Aorta (tissue), 5 donors: Measurements from ENCODE around the gene SUMF2. TPM values are rescaled to one million over a fixed set of nuclear protein-coding genes. Genes with fewer than 3 reads are reported as not detected.
A peak's percentile ranks its signal among the peaks of the same experiment; 100 is the strongest.
"Not testable (repeated sequence)": the region's sequence is repeated elsewhere in the genome, so short reads cannot be mapped to it uniquely, and the experiment has no call there.

Source experiments
- ATAC-seq: fragments of 200-7000 bp; cut with Tn5 transposase; one replicate; pipeline ENCODE4 v1.9.1; 2022; ENCODE audit warnings: moderate library complexity; ENCODE audit not compliant: low FRiP score
- DNase-seq, 2 donors: peaks; one replicate each; pipeline ENCODE4 v3.0.0-alpha.2; 2020
- H3K27ac ChIP-seq, 2 donors: one replicate each; pipeline ENCODE4 v1.5.1; 2013; ENCODE audit warnings: low read length in 2 of 2, mild to moderate bottlenecking in 2 of 2, moderate library complexity in 2 of 2, control low read depth in 1 of 2, inconsistent platforms in 1 of 2, low read depth in 1 of 2
- H3K27me3 ChIP-seq, 2 donors: one replicate each; pipeline ENCODE4 v1.6.1; 2013; ENCODE audit warnings: control low read depth in 1 of 2, low read length in 1 of 2, mild to moderate bottlenecking in 1 of 2, moderate library complexity in 1 of 2; ENCODE audit not compliant: insufficient read depth in 2 of 2, control insufficient read depth in 1 of 2
- H3K36me3 ChIP-seq, 2 donors: one replicate each; pipeline ENCODE4 v1.6.1; 2013; ENCODE audit warnings: control low read depth in 1 of 2, low read length in 1 of 2, mild to moderate bottlenecking in 1 of 2; ENCODE audit not compliant: insufficient read depth in 2 of 2, control insufficient read depth in 1 of 2
- H3K4me1 ChIP-seq, 2 donors: one replicate each; pipeline ENCODE4 v1.6.1; 2013; ENCODE audit warnings: low read length in 2 of 2, control low read depth in 1 of 2, mild to moderate bottlenecking in 1 of 2, moderate library complexity in 1 of 2; ENCODE audit not compliant: insufficient read depth in 2 of 2, control insufficient read depth in 1 of 2
- H3K4me3 ChIP-seq, 2 donors: one replicate each; pipeline ENCODE4 v1.5.1; 2013; ENCODE audit warnings: low read length in 2 of 2, control low read depth in 1 of 2, mild to moderate bottlenecking in 1 of 2
- H3K9me3 ChIP-seq: one replicate; pipeline ENCODE4 v1.6.1; 2013; ENCODE audit warnings: mild to moderate bottlenecking, low read length; ENCODE audit not compliant: control insufficient read depth
- WGBS, 2 donors: extraction: QIAGEN DNeasy Blood & Tissue Kit; methylation state at CpG; one replicate each; pipeline ENCODE4 v1.1.7; 2013; 5-methylcytosine and 5-hydroxymethylcytosine counted together
- intact Hi-C, 2 donors: fragments of 100-400 bp; cut with DNase I; formaldehyde crosslinking; loops; one replicate each; pipeline versions ENCODE4 v1.14.2 to v1.15.0; 2022
- polyA plus RNA-seq, 2 donors: library from polyadenylated mRNA; stranded (reverse); fragments of 200-250 nt; gene quantifications; one replicate each; pipeline ENCODE4 v1.2.3, GENCODE V29; 2013
- total RNA-seq, 2 donors: library from RNA; stranded (reverse); fragmentation: NEBNext Ultra II Directional; extraction: Animal tissue kit (Norgen Biotek cat#: 25700); gene quantifications; one replicate each; pipeline ENCODE4 v1.2.1, GENCODE V29; 2021
- donor health status: healthy with polysubstance abuse.
- donor health status: Bipolar disorder and iron deficiency.
- donor health status: DM: no; HTN: no; CAD: no.
- donor health status: DM: no; HTN: no; CAD: no.
- donor health status: DM: yes; HTN: yes; CAD: no.

The SUMF2 gene
- total and polyA plus RNA-seq, 4 donors = 47.7 to 143 (median 107) TPM

- Histone ChIP-seq H3K4me1 (no peaks in the 10 kb centered on the region), H3K27me3 (no peaks in the 10 kb centered on the region), H3K4me3 (no peak overlapping the region), H3K36me3 (no peaks in the 10 kb centered on the region), H3K27ac (peak overlapping the region in 1 of 2 donors; percentile 69), H3K9me3 (no peaks in the 10 kb centered on the region)
- WGBS, 2 donors = 94% methylated on average over 16 of the region's 16 CpGs
- intact Hi-C loops = loop anchor here (10.0 kb wide), 1 partner anchor 433 kb away; no protein-coding TSS in a partner anchor
- no peak for ATAC-seq
- DNase-seq = peak in 1 of 2 donors; percentile 52
These were observed 14.1 kb downstream of the SUMF2 start for GRCh38 chr7:56078196-56078595.

GRCh38 chr7:56079450-56080185 is 15.5 kb downstream of the SUMF2 start:
- DNase-seq (peak; percentile 89 to 92), ATAC-seq (peak; percentile 76)
- Histone ChIP-seq H3K4me3 (no peak overlapping the region), H3K27ac (peak overlapping the region; percentile 69 to 74), H3K9me3 (no peaks in the 10 kb centered on the region), H3K4me1 (no peaks in the 10 kb centered on the region), H3K27me3 (no peaks in the 10 kb centered on the region), H3K36me3 (no peaks in the 10 kb centered on the region)
- intact Hi-C loops = loop anchor here (10.0 kb wide), 1 partner anchor 435 kb away; no protein-coding TSS in a partner anchor
- WGBS, 2 donors = 5 to 6% methylated on average over 12 of the region's 12 CpGs

DNA sequence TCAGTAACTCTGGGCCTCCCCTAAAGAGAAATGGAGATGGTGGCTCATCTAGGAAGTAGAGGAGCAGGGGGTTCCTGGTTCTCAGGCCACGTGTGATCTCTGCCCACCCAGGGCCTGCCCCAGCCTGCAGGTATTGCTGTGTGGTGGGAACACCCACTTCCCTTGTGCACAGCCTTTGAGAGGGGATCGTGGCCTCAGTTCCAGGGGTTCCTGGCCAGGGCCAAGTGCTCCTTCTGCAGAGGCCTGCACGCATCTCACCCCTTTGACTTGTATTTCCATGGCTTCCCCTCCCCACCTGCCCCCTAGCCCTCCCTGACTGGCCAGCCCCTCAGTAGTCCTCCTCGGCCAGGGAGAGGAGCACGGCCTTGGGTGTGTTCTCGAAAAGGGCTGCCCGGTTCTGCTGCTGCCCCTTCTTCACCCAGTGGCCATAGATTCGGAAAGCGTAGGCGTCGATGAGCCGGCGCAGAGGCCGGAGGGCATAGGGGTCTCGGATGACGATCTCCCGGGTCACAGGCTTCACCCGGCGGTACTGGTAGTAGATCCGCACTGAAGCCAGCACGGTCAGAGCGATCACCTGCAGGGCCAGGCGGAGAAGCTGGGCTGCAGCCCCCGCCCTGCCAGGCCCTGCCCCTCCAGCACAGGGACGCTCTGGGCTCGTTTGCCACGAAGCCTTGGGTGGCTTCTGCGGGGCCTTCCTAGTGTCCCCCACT is 16.8 kb downstream of the SUMF2 start:
- WGBS, 2 donors = 92 to 95% methylated on average over 28 of the region's 28 CpGs
- ATAC-seq, H3K27me3 ChIP-seq, H3K36me3 ChIP-seq, H3K9me3 ChIP-seq, H3K4me3 ChIP-seq, intact Hi-C loops, H3K4me1 ChIP-seq: not testable (repeated sequence)
- H3K27ac ChIP-seq = peak overlapping the region; percentile 7 to 59
- DNase-seq = peak in 1 of 2 donors; percentile 60

GRCh38 chr7:56081626-56082340 is 17.7 kb downstream of the SUMF2 start:
- intact Hi-C loops = no loop called here
- ATAC-seq (no peak), DNase-seq (peak in 1 of 2 donors; percentile 62)
- 93 to 95% methylated on average over 25 to 29 of the region's 29 CpGs for WGBS, 2 donors
- Histone ChIP-seq H3K4me1 (no peaks in the 10 kb centered on the region), H3K9me3 (no peaks in the 10 kb centered on the region), H3K27ac (no peak overlapping the region), H3K36me3 (no peaks in the 10 kb centered on the region), H3K4me3 (no peak overlapping the region), H3K27me3 (no peaks in the 10 kb centered on the region)

DNA sequence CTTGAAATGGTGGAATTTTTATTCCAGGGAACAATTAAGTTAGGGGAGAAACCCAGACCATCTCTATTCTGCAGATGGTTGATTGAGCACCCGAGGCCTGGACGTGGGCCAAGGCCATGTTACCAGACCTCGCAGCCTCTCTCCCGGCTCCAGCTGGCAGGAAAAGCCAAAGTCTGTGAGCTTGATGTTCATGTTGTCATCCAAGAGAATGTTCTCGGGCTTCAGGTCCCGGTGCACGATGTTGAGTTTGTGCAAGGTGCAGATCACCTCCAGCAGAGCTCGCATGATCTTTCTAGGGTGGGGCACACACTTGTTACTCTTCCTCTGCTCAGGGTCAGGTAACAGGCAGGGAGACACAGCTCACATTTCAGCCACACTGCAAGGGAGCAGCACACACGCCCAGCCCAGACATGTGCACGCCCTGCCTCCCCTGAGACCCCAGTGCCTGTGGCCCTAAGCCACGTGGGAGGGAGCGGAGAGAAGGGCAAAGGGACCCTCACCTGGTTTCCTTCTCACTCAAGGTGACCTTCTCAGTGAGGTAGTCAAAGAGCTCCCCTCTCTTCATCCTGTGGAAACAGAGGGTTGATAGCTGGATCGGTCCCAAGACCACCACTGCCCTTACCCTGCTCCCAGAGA is 19.2 kb downstream of the SUMF2 start:
- Histone ChIP-seq H3K36me3 (peaks cover 0 to 2% of the 10 kb centered on the region in 2 donors), H3K4me3 (no peak overlapping the region), H3K27ac (peak overlapping the region in 1 of 2 donors; percentile 60), H3K9me3 (no peaks in the 10 kb centered on the region), H3K4me1 (no peaks in the 10 kb centered on the region), H3K27me3 (no peaks in the 10 kb centered on the region)
- no peak for ATAC-seq
- intact Hi-C loops = no loop called here
- 26 to 29% methylated on average over 13 of the region's 13 CpGs for WGBS, 2 donors
- peak in 1 of 2 donors; percentile 78 for DNase-seq

GRCh38 chr7:56086761-56087160 is 22.7 kb downstream of the SUMF2 start:
- peaks cover 0 to 2% of the 10 kb centered on the region in 2 donors for H3K36me3 ChIP-seq
- intact Hi-C loops = no loop called here

DNA sequence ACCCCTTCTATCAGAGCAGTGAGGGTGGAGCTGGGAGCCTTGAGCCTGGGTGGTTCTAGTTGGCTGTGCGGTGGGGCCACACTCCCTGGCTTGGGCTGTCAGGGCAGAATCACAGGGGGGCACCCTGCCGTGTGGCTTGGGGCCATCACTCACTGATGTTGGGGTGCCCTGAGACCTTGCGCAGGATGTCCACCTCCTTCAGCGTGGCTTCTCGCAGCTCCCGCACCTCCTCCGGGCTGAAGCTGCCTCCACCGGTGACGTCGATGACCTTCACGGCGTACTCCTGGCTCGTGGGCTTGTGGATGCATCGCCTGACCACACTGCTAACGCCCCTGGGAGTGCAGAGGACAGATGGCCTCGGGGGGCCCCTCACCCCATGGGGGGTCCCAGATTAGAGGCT is 23.4 kb downstream of the SUMF2 start:
- 92 to 94% methylated on average over 16 of the region's 16 CpGs for WGBS, 2 donors
- ATAC-seq (no peak), DNase-seq (peak in 1 of 2 donors; percentile 68)
- H3K4me3 ChIP-seq = no peak overlapping the region
- no peaks in the 10 kb centered on the region for H3K4me1 ChIP-seq
- H3K36me3 ChIP-seq = peaks cover 0 to 2% of the 10 kb centered on the region in 2 donors
- H3K27me3 ChIP-seq = no peaks in the 10 kb centered on the region
- H3K27ac ChIP-seq = no peak overlapping the region
- H3K9me3 ChIP-seq = no peaks in the 10 kb centered on the region
- intact Hi-C loops = no loop called here

More at GRCh38 chr7:56086761-56087160, 22.7 kb downstream of the SUMF2 start:
- Histone ChIP-seq H3K4me3 (no peak overlapping the region), H3K9me3 (no peaks in the 10 kb centered on the region), H3K27ac (no peak overlapping the region), H3K4me1 (no peaks in the 10 kb centered on the region), H3K27me3 (no peaks in the 10 kb centered on the region)
- 94 to 96% methylated on average over 7 of the region's 7 CpGs for WGBS, 2 donors
- ATAC-seq (no peak), DNase-seq (peak in 1 of 2 donors; percentile 45)

GRCh38 chr7:56091591-56091990 is 27.5 kb downstream of the SUMF2 start:
- ATAC-seq = peak; percentile 83
- peak overlapping the region; percentile 97 to 99 for H3K27ac ChIP-seq
- no peak overlapping the region for H3K4me3 ChIP-seq
- intact Hi-C loops = no loop called here
- no peaks in the 10 kb centered on the region for H3K4me1 ChIP-seq
- H3K27me3 ChIP-seq = no peaks in the 10 kb centered on the region
- H3K9me3 ChIP-seq = no peaks in the 10 kb centered on the region
- 4 to 9% methylated on average over 3 of the region's 3 CpGs for WGBS, 2 donors
- H3K36me3 ChIP-seq = peaks cover 0 to 2% of the 10 kb centered on the region in 2 donors
- peak; percentile 87 to 89 for DNase-seq
